PFSK-1 (cell line): Measurements from ENCODE around the gene MYH10.
A peak's percentile ranks its signal among the peaks of the same experiment; 100 is the strongest.

ENCODE experiments used
- FOXP2 ChIP-seq: optimal IDR thresholded peaks from 2 replicates; pipeline ENCODE3; 2011; ENCODE audit warnings: borderline replicate concordance, control low read depth, inconsistent platforms; ENCODE audit not compliant: insufficient read depth; ENCODE audit errors: extremely low read length, extremely low read depth
- POLR2AphosphoS5 ChIP-seq: IDR thresholded peaks from 2 replicates; pipeline ENCODE4 v1.6.1; 2012; ENCODE audit warnings: low read depth, mild to moderate bottlenecking, control low read depth, low read length, moderate library complexity
- REST ChIP-seq, 2 experiments: IDR thresholded peaks; 2 replicates each; pipeline versions ENCODE4 v1.6.1 to v1.8.0; 2011 to 2012; ENCODE audit warnings: low read depth in 2 of 2, low read length in 2 of 2, control low read depth in 1 of 2, inconsistent platforms in 1 of 2, mild to moderate bottlenecking in 1 of 2, moderate library complexity in 1 of 2; ENCODE audit not compliant: insufficient read depth in 1 of 2
- SIN3A ChIP-seq: IDR thresholded peaks from 2 replicates; pipeline ENCODE4 v1.6.1; 2012; ENCODE audit warnings: mild to moderate bottlenecking, low read length, moderate library complexity, borderline replicate concordance; ENCODE audit not compliant: insufficient read depth
- TAF1 ChIP-seq: IDR thresholded peaks from 2 replicates; pipeline ENCODE4 v1.6.1; 2012; ENCODE audit warnings: low read length, control low read depth, borderline replicate concordance; ENCODE audit not compliant: insufficient read depth

Gene MYH10

DNA sequence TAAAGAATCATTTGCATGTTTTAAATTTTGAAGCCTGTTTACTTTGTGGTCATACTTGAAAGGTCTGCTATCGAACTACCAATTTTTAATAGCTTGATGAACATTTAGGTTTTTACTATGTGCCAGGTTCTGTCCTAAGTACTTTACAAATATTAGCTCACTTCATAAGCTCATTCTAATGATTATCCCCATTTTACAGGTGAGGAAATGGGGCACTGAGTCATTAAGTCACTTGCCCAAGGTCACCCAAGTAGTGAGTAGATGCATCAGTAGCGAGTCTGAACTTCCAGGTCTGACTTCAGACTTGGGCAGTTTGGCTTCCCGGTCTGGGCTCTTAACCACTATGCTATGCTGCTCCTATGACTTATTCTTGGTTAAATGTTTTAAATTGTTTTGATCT is 190.8 kb downstream of the MYH10 start:
- TF ChIP-seq REST (IDR thresholded peaks at IDR 0.05; ENCODE audit: insufficient read depth in 1 of 2, low read depth in 2 of 2, low read length in 2 of 2): no peak
- no peak for TF ChIP-seq SIN3A
- TF ChIP-seq TAF1: no peak
- TF ChIP-seq FOXP2: no peak
- TF ChIP-seq POLR2AphosphoS5: no peak

- TF ChIP-seq SIN3A (no peak), FOXP2 (no peak), REST (IDR thresholded peaks at IDR 0.05; ENCODE audit: insufficient read depth in 1 of 2, low read depth in 2 of 2, low read length in 2 of 2) (no peak), TAF1 (no peak), POLR2AphosphoS5 (no peak)
These were observed 192.1 kb downstream of the MYH10 start for GRCh38 chr17:8438441-8438840.

- TF ChIP-seq REST (IDR thresholded peaks at IDR 0.05; ENCODE audit: insufficient read depth in 1 of 2, low read depth in 2 of 2, low read length in 2 of 2): no peak
- no peak for TF ChIP-seq SIN3A
- TF ChIP-seq FOXP2: no peak
- no peak for TF ChIP-seq POLR2AphosphoS5
- no peak for TF ChIP-seq TAF1
These were observed 193.7 kb downstream of the MYH10 start for GRCh38 chr17:8436844-8437171.

DNA sequence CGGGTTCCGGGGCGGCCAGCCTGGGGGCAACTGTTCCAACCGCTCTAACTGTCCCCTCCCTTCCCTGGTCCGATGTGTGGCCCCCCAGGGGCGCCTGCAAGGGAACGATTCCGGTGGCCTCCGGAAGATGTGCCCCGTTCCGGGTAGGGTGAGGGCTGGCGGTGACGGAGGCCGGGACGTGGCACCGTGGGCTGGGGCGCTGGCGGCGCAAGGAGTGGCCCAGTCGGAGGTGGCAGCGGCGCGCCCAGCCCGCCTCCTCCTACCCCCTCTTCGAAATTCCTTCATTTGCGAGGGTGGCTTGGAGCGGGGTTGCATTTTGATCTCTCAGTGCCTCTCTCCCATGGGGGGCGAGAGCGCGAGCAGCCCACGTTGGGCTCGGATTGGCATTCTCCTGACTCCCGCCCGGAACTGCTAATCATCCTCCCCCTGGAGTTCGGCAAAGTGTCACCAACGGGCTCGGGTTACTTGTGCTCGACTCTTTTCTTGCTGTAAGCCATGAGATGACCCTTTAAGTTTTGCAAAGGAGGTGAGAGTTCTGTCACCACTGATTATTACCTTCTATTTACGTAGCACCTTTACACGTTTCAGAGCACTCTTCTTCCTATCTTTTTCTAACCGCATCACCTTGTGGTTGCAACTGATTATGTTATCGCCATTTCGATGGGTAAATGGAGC is 194.2 kb downstream of the MYH10 start:
- TF ChIP-seq FOXP2 (no peak), REST (IDR thresholded peaks at IDR 0.05; ENCODE audit: insufficient read depth in 1 of 2, low read depth in 2 of 2, low read length in 2 of 2) (no peak), SIN3A (0 out of 2 replicates have a peak, but pooled peaks have one; percentile 28)
